Activated CD4-positive, alpha-beta T cell treated with anti-CD3 and anti-CD28 coated beads for 24 hours (primary cell): ENCODE measurements around the gene SLC12A8.

Source experiments
- DNase-seq, 2 donors: peaks; one replicate each; pipeline ENCODE4 v3.0.0-alpha.2; 2020; ENCODE audit warnings: low read depth in 2 of 2

Gene SLC12A8

GRCh38 chr3:125154110-125154509 is 58.4 kb downstream of the SLC12A8 start:
- DNase-seq: no peak

GRCh38 chr3:125152951-125153350 is 59.6 kb downstream of the SLC12A8 start:
- DNase-seq: no peak

GRCh38 chr3:125151916-125152315 is 60.6 kb downstream of the SLC12A8 start:
- no peak for DNase-seq

- DNase-seq: no peak
These were observed 61.1 kb downstream of the SLC12A8 start for GRCh38 chr3:125151442-125151817.

GRCh38 chr3:125150525-125151441 is 61.8 kb downstream of the SLC12A8 start:
- DNase-seq: peak; percentile 53 to 66

- no peak for DNase-seq
These were observed 63.1 kb downstream of the SLC12A8 start for GRCh38 chr3:125149462-125149861.

- DNase-seq: no peak
These were observed 63.7 kb downstream of the SLC12A8 start for GRCh38 chr3:125148836-125149235.

GRCh38 chr3:125148016-125148812 is 64.3 kb downstream of the SLC12A8 start:
- DNase-seq: no peak

- no peak for DNase-seq
These were observed 65.1 kb downstream of the SLC12A8 start for GRCh38 chr3:125147491-125147820.

- DNase-seq: no peak
These were observed 65.7 kb downstream of the SLC12A8 start for GRCh38 chr3:125146626-125147490.

GRCh38 chr3:125145751-125146475 is 66.6 kb downstream of the SLC12A8 start:
- DNase-seq: no peak

- DNase-seq: no peak
These were observed 67.8 kb downstream of the SLC12A8 start for GRCh38 chr3:125144653-125145314.

GRCh38 chr3:125143982-125144652 is 68.4 kb downstream of the SLC12A8 start:
- DNase-seq: no peak

GRCh38 chr3:125143538-125143937 is 69.0 kb downstream of the SLC12A8 start:
- DNase-seq: no peak

GRCh38 chr3:125142940-125143339 is 69.6 kb downstream of the SLC12A8 start:
- no peak for DNase-seq

GRCh38 chr3:125142420-125142778 is 70.1 kb downstream of the SLC12A8 start:
- no peak for DNase-seq

- DNase-seq: peak; percentile 49 to 53
These were observed 70.7 kb downstream of the SLC12A8 start for GRCh38 chr3:125141596-125142419.

- DNase-seq: no peak
These were observed 71.5 kb downstream of the SLC12A8 start for GRCh38 chr3:125140818-125141595.
